ENCODE results near the gene LSM14A. TPM values are rescaled to one million over a fixed set of nuclear protein-coding genes. Genes with fewer than 3 reads are reported as not detected.

Gene LSM14A
- total RNA-seq, 4 donors from 2014 or later: 94.4 to 172 (median 130) TPM

- 90% methylated on average over 4 of the region's 4 CpGs for WGBS
- peaks cover 37 to 64% (median 51%) of the 10 kb centered on the region in 4 donors for H3K36me3 ChIP-seq
- H3K4me3 ChIP-seq: no peak overlapping the region
- H3K4me1 ChIP-seq: peaks cover 9 to 29% (median 29%) of the 10 kb centered on the region in 4 donors
- intact Hi-C loops (cut with DNase I): loop anchor here (10.0 kb wide), 1 partner anchor 115 kb away; no protein-coding TSS in a partner anchor
- no peak overlapping the region for H3K27ac ChIP-seq (replicated peaks in 1 of 4)
- no peak for DNase-seq (ENCODE audit: extremely low spot score)
- H3K9me3 ChIP-seq: no peaks in the 10 kb centered on the region
- TF ChIP-seq EP300 (IDR thresholded peaks at IDR 0.05): no peak
- peak in 1 of 2 donors; percentile 9 for TF ChIP-seq POLR2AphosphoS5 (IDR thresholded peaks at IDR 0.05)
- no peaks in the 10 kb centered on the region for H3K27me3 ChIP-seq
Observed at GRCh38 chr19:34229721-34230120, 57.4 kb downstream of the LSM14A start.

- WGBS: 82% methylated on average over 10 of the region's 10 CpGs
- Histone ChIP-seq H3K36me3 (peaks cover 26 to 53% (median 40%) of the 10 kb centered on the region in 4 donors), H3K9me3 (no peaks in the 10 kb centered on the region), H3K27me3 (no peaks in the 10 kb centered on the region), H3K4me1 (peaks cover 9 to 29% (median 26%) of the 10 kb centered on the region in 4 donors), H3K4me3 (no peak overlapping the region), H3K27ac (replicated peaks in 1 of 4) (no peak overlapping the region)
- DNase-seq (ENCODE audit: extremely low spot score): no peak
- intact Hi-C loops (cut with DNase I): loop anchor here (10.0 kb wide), 1 partner anchor 114 kb away; no protein-coding TSS in a partner anchor
- TF ChIP-seq POLR2A (IDR thresholded peaks at IDR 0.05; ENCODE audit: low read depth) (no peak), CTCF (IDR thresholded peaks at IDR 0.05) (no peak), POLR2AphosphoS5 (IDR thresholded peaks at IDR 0.05) (no peak), EP300 (IDR thresholded peaks at IDR 0.05) (no peak)
Observed at GRCh38 chr19:34230820-34231219, 58.5 kb downstream of the LSM14A start.

GRCh38 chr19:34231439-34231838 is 59.1 kb downstream of the LSM14A start:
- TF ChIP-seq EP300 (IDR thresholded peaks at IDR 0.05): no peak
- TF ChIP-seq POLR2A (IDR thresholded peaks at IDR 0.05; ENCODE audit: low read depth): no peak
- no peak for TF ChIP-seq CTCF (IDR thresholded peaks at IDR 0.05)
- TF ChIP-seq POLR2AphosphoS5 (IDR thresholded peaks at IDR 0.05): no peak

GRCh38 chr19:34232566-34233481 is 60.5 kb downstream of the LSM14A start:
- H3K9me3 ChIP-seq: no peaks in the 10 kb centered on the region
- peaks cover 9 to 28% (median 23%) of the 10 kb centered on the region in 4 donors for H3K4me1 ChIP-seq
- 29% methylated on average over 11 of the region's 11 CpGs for WGBS
- DNase-seq (ENCODE audit: extremely low spot score): no peak
- no peaks in the 10 kb centered on the region for H3K27me3 ChIP-seq
- TF ChIP-seq POLR2A (IDR thresholded peaks at IDR 0.05; ENCODE audit: low read depth) (no peak), CTCF (IDR thresholded peaks at IDR 0.05) (no peak), POLR2AphosphoS5 (IDR thresholded peaks at IDR 0.05) (no peak)
- no peak overlapping the region for H3K4me3 ChIP-seq
- intact Hi-C loops (cut with DNase I): loop anchor here (10.0 kb wide), 1 partner anchor 112 kb away; no protein-coding TSS in a partner anchor
- peaks cover 18 to 35% (median 24%) of the 10 kb centered on the region in 4 donors for H3K36me3 ChIP-seq
- peak overlapping the region; percentile 16 to 63 (median 33) for H3K27ac ChIP-seq (replicated peaks in 1 of 4)

More at GRCh38 chr19:34231439-34231838, 59.1 kb downstream of the LSM14A start:
- Histone ChIP-seq H3K4me1 (peaks cover 9 to 28% (median 23%) of the 10 kb centered on the region in 4 donors), H3K27ac (replicated peaks in 1 of 4) (peak overlapping the region in 1 of 4 donors; percentile 4), H3K27me3 (no peaks in the 10 kb centered on the region), H3K4me3 (no peak overlapping the region), H3K36me3 (peaks cover 21 to 47% (median 34%) of the 10 kb centered on the region in 4 donors), H3K9me3 (no peaks in the 10 kb centered on the region)
- 94% methylated on average over 4 of the region's 4 CpGs for WGBS
- no peak for DNase-seq (ENCODE audit: extremely low spot score)
- intact Hi-C loops (cut with DNase I): loop anchor here (10.0 kb wide), 1 partner anchor 113 kb away; no protein-coding TSS in a partner anchor

GRCh38 chr19:34235425-34235940 is 63.2 kb downstream of the LSM14A start:
- 88% methylated on average over 2 of the region's 2 CpGs for WGBS
- no peak overlapping the region for H3K4me3 ChIP-seq
- DNase-seq (ENCODE audit: extremely low spot score): no peak
- peaks cover 0 to 8% (median 3%) of the 10 kb centered on the region in 4 donors for H3K36me3 ChIP-seq
- TF ChIP-seq EP300 (IDR thresholded peaks at IDR 0.05): no peak
- no peak for TF ChIP-seq POLR2AphosphoS5 (IDR thresholded peaks at IDR 0.05)
- TF ChIP-seq CTCF (IDR thresholded peaks at IDR 0.05): no peak
- TF ChIP-seq POLR2A (IDR thresholded peaks at IDR 0.05; ENCODE audit: low read depth): no peak
- H3K27me3 ChIP-seq: no peaks in the 10 kb centered on the region
- no peaks in the 10 kb centered on the region for H3K9me3 ChIP-seq
- peaks cover 9 to 28% (median 23%) of the 10 kb centered on the region in 4 donors for H3K4me1 ChIP-seq
- no peak overlapping the region for H3K27ac ChIP-seq (replicated peaks in 1 of 4)
- intact Hi-C loops (cut with DNase I): loop anchor here (10.0 kb wide), 1 partner anchor 109 kb away; no protein-coding TSS in a partner anchor
